ENCODE results near the gene GPRASP1. TPM values are rescaled to one million over a fixed set of nuclear protein-coding genes. Genes with fewer than 3 reads are reported as not detected.

The GPRASP1 gene
- total RNA-seq, 1 experiment from 2014 or later: 3.2 TPM

- no peak overlapping the region for H4K8ac ChIP-seq (replicated peaks; ENCODE audit: insufficient read length, low read depth, low read length)
- no peaks in the 10 kb centered on the region for H3K4me1 ChIP-seq (ENCODE audit: insufficient read depth, low read length)
- no peak overlapping the region for H4K5ac ChIP-seq (ENCODE audit: insufficient read length, low read depth, low read length)
- no peak overlapping the region for H3K18ac ChIP-seq (ENCODE audit: insufficient read length, low read depth, low read length)
- no peak for DNase-seq
- Mint-ChIP-seq H3K27ac (no peak overlapping the region), H3K9me3 (peaks cover 66 to 74% of the 10 kb centered on the region in 2 experiments), H3K4me3 (no peak overlapping the region), H3K36me3 (ENCODE audit: insufficient read depth in 1 of 3, low read depth in 3 of 3) (peaks cover 18 to 39% (median 36%) of the 10 kb centered on the region in 3 experiments), H3K27me3 (ENCODE audit: low read depth) (no peaks in the 10 kb centered on the region), H3K4me1 (no peaks in the 10 kb centered on the region)
- H2BK120ac ChIP-seq (ENCODE audit: low read depth, low read length, poor library complexity, severe bottlenecking): no peak overlapping the region
- H3K56ac ChIP-seq (ENCODE audit: insufficient read length, low read depth, low read length): no peak overlapping the region
- H3K79me1 ChIP-seq (ENCODE audit: insufficient read depth, low read depth, low read length, poor library complexity, severe bottlenecking): no peaks in the 10 kb centered on the region
- H2AFZ ChIP-seq (ENCODE audit: low read length): no peak overlapping the region
- no peak overlapping the region for H4K91ac ChIP-seq (ENCODE audit: insufficient read length, low read depth, low read length)
- no peak overlapping the region for H2BK20ac ChIP-seq (ENCODE audit: low read depth, low read length, poor library complexity, severe bottlenecking)
- H3K4me2 ChIP-seq (ENCODE audit: insufficient read depth, insufficient read length, low read length): no peak overlapping the region
- H3K9ac ChIP-seq (ENCODE audit: extremely low read depth, insufficient read length, low read length): no peak overlapping the region
- no peak overlapping the region for H3K14ac ChIP-seq (ENCODE audit: insufficient read depth, low read length)
- H3K4ac ChIP-seq (ENCODE audit: low read depth, low read length): no peak overlapping the region
- H4K20me1 ChIP-seq (ENCODE audit: control insufficient read depth, insufficient read depth, insufficient read length): no peaks in the 10 kb centered on the region
- H3K27ac ChIP-seq (ENCODE audit: insufficient read length, low read depth, low read length): no peak overlapping the region
- no peak overlapping the region for H2BK5ac ChIP-seq (ENCODE audit: insufficient read length, low read length)
- no peak overlapping the region for H3T11ph ChIP-seq (ENCODE audit: low read length)
- TF ChIP-seq CTCF (conservative IDR thresholded peaks at IDR 0.05): no peak
- no peaks in the 10 kb centered on the region for H3K79me2 ChIP-seq (ENCODE audit: insufficient read depth, low read length)
- H3K23me2 ChIP-seq (ENCODE audit: insufficient read length, low read depth, low read length, poor library complexity, severe bottlenecking): no peaks in the 10 kb centered on the region
- no peak overlapping the region for H3K23ac ChIP-seq (ENCODE audit: insufficient read length, low read depth, low read length)
- no peak overlapping the region for H2BK12ac ChIP-seq (ENCODE audit: insufficient read length, low read depth, low read length)
- no peaks in the 10 kb centered on the region for H3K27me3 ChIP-seq (ENCODE audit: insufficient read depth, low read length)
- no peak overlapping the region for H2BK15ac ChIP-seq (ENCODE audit: low read depth, low read length)
- H2AK5ac ChIP-seq (ENCODE audit: insufficient read length, low read length): no peak overlapping the region
- peaks cover 5% of the 10 kb centered on the region for H3K9me3 ChIP-seq (ENCODE audit: control insufficient read depth, low read depth, low read length)
- WGBS (ENCODE audit: extremely low coverage, insufficient read length, low lambda C conversion rate): no CpG with 5 or more reads among the region's 4 CpGs
These were observed 40.4 kb upstream of the GPRASP1 start for GRCh38 chrX:102610905-102611304.

Data from H9 (cell line).